ENCODE data around the gene MCAM. TPM values are rescaled to one million over a fixed set of nuclear protein-coding genes. Genes with fewer than 3 reads are reported as not detected.

MCAM gene
- polyA plus RNA-seq, 1 experiment, result 41.9 TPM

DNA sequence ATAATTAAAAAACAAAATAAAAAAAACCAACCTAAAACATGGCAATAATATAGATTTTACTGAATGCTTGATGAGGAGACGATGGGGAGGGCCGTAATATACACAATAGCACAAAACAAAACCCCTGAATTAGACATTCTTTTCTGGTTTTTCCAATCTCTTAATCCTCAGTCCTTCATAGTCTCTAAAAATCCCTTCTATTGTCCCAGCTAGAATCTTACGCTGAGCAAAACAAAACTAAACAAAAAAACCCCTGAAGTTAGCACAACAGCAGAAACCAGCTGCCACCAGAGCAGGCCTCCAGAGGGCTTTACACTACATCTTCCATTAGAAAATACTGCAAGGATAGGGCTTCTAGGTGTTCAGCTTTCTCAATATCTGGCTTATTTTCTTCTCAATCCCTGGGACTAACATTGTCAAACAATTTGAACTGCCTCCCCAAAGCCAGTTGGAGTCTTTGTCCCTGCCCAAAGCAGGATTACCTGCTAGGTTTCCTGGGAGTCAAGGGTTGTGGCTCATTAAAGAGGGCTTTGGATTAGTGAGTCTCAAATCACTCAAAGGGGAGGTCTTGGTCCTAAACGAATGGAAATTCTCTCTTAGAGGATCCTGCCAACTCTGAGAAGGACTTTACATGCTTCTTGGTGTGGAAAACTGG lies 15.3 kb upstream of the MCAM start:
- no peak for TF ChIP-seq CTCF (IDR thresholded peaks at IDR 0.05; ENCODE audit: low read depth, low read length)
- no peak overlapping the region for H3K27ac ChIP-seq (ENCODE audit: low read depth, low read length)
- no peak for DNase-seq (ENCODE audit: low read depth, low spot score)
- ChIA-PET CTCF (interaction anchor here (1.3 to 6.3 kb wide), 2 partner anchors 8 to 10 kb away, joined by 5 to 55 read pairs; no protein-coding TSS in a partner anchor), POLR2A (no interaction called here)
- no peaks in the 10 kb centered on the region; the same call in 1 of the 2 replicates for H3K9me3 ChIP-seq (ENCODE audit: control insufficient read depth, insufficient read depth, low read length)
- H3K27me3 ChIP-seq (ENCODE audit: control insufficient read depth, insufficient read depth, low read length), result no peaks in the 10 kb centered on the region
- H3K4me3 ChIP-seq (ENCODE audit: low read depth, low read length), result no peak overlapping the region

- no peak for DNase-seq (ENCODE audit: low read depth, low spot score)
- Histone ChIP-seq H3K27me3 (ENCODE audit: control insufficient read depth, insufficient read depth, low read length) (no peaks in the 10 kb centered on the region), H3K9me3 (ENCODE audit: control insufficient read depth, insufficient read depth, low read length) (no peaks in the 10 kb centered on the region; the same call in 1 of the 2 replicates), H3K4me3 (ENCODE audit: low read depth, low read length) (no peak overlapping the region), H3K27ac (ENCODE audit: low read depth, low read length) (no peak overlapping the region)
- POLR2A ChIA-PET, result no interaction called here
- no peak for TF ChIP-seq CTCF (IDR thresholded peaks at IDR 0.05; ENCODE audit: low read depth, low read length)
- CTCF ChIA-PET, result interaction anchor here (6.3 kb wide), 1 partner anchor 8 kb away, joined by 55 read pairs; no protein-coding TSS in a partner anchor
Measured at GRCh38 chr11:119330237-119330636, 13.3 kb upstream of the MCAM start.

DNA sequence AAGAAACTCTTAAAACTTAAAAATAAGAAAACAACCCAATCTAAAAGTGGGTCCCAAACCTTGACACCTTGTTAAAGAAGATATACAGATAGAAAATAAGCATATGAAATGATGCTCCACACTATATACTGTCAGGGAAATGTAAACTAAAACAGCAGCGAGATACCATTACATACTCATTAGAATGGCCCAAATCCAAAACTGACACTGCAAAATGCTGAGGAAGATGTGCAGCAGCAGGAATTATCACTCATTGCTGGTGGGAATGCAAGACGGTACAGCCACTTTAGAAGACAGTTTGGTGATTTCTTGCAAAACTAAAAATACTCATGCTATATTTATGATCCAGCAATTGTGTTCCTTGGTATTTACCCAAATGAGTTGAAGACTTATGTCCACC lies 12.4 kb upstream of the MCAM start:
- Histone ChIP-seq H3K27me3 (ENCODE audit: control insufficient read depth, insufficient read depth, low read length) (no peaks in the 10 kb centered on the region), H3K4me3 (ENCODE audit: low read depth, low read length) (no peak overlapping the region), H3K27ac (ENCODE audit: low read depth, low read length) (no peak overlapping the region), H3K9me3 (ENCODE audit: control insufficient read depth, insufficient read depth, low read length) (no peaks in the 10 kb centered on the region)
- TF ChIP-seq CTCF (IDR thresholded peaks at IDR 0.05; ENCODE audit: low read depth, low read length), result no peak
- POLR2A ChIA-PET, result interaction anchor here (0.9 kb wide), 1 partner anchor 9 kb away, joined by 8 read pairs; no protein-coding TSS in a partner anchor
- no peak for DNase-seq (ENCODE audit: low read depth, low spot score)
- CTCF ChIA-PET, result interaction anchor here (1.4 kb wide), 1 partner anchor 9 kb away, joined by 4 read pairs; no protein-coding TSS in a partner anchor

DNA sequence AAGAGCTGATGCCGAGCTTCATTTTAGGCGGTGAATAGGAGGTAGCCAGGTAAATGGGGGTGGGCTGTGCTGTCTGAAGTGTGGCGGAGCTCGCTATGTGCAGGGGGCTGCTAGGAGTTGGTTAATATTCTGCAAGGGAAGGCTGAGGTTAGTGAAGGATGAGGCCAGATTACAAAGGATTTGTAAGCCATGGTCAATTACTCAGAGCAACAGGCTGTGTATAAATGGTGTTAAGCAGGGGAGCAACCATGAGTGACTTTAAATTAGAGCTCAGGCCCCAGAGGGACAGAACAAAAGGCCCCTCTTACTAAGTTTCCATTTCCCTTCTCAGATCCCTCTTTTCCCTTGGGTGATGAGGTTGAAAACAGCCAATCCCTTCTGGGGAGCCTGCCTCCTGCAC lies 7.3 kb upstream of the MCAM start:
- POLR2A ChIA-PET, result no interaction called here
- no peak for TF ChIP-seq CTCF (IDR thresholded peaks at IDR 0.05; ENCODE audit: low read depth, low read length)
- CTCF ChIA-PET, result interaction anchor here (0.6 to 8.8 kb wide), 38 partner anchors 9 to 293 kb away, joined by 3 to 161 read pairs (median 4); partner anchors contain the start of genes C1QTNF5, CBL, DPAGT1 and HYOU1

GRCh38 chr11:119323532-119324033 lies 6.7 kb upstream of the MCAM start:
- POLR2A ChIA-PET, result no interaction called here
- Histone ChIP-seq H3K4me3 (ENCODE audit: low read depth, low read length) (no peak overlapping the region), H3K9me3 (ENCODE audit: control insufficient read depth, insufficient read depth, low read length) (no peaks in the 10 kb centered on the region), H3K27me3 (ENCODE audit: control insufficient read depth, insufficient read depth, low read length) (no peaks in the 10 kb centered on the region), H3K27ac (ENCODE audit: low read depth, low read length) (no peak overlapping the region)
- TF ChIP-seq CTCF (IDR thresholded peaks at IDR 0.05; ENCODE audit: low read depth, low read length), result peak; percentile 81
- CTCF ChIA-PET, result interaction anchor here (0.6 to 8.8 kb wide), 49 partner anchors 8 to 1121 kb away, joined by 3 to 161 read pairs (median 4); partner anchors contain the start of genes C1QTNF5, CBL, DPAGT1 and HINFP
- no peak for DNase-seq (ENCODE audit: low read depth, low spot score)

More for the DNA sequence above, 7.3 kb upstream of the MCAM start:
- H3K27me3 ChIP-seq (ENCODE audit: control insufficient read depth, insufficient read depth, low read length), result no peaks in the 10 kb centered on the region
- H3K27ac ChIP-seq (ENCODE audit: low read depth, low read length), result no peak overlapping the region
- DNase-seq (ENCODE audit: low read depth, low spot score), result no peak
- H3K9me3 ChIP-seq (ENCODE audit: control insufficient read depth, insufficient read depth, low read length), result no peaks in the 10 kb centered on the region
- H3K4me3 ChIP-seq (ENCODE audit: low read depth, low read length), result no peak overlapping the region
